Testis (tissue), 2 donors: Measurements from ENCODE around the gene SRSF11.

ENCODE experiments used
- POLR2A ChIP-seq: fragments of 450-650 bp; IDR thresholded peaks from one replicate; pipeline ENCODE4 v1.6.1; 2017; ENCODE audit warnings: antibody characterized with exemption, mild to moderate bottlenecking, moderate library complexity
- TF ChIP-seq, protein P1 (sequence below), 3 experiments: fragments of 450-650 bp in 2 of 3; fragments of 200-600 bp in 1 of 3; sonication (generic) in 1 of 3; IDR thresholded peaks; one replicate each; pipeline ENCODE4 v1.5.1; 2016 to 2019; ENCODE audit warnings: antibody characterized with exemption in 3 of 3, mild to moderate bottlenecking in 2 of 3, moderate library complexity in 1 of 3

DNA sequence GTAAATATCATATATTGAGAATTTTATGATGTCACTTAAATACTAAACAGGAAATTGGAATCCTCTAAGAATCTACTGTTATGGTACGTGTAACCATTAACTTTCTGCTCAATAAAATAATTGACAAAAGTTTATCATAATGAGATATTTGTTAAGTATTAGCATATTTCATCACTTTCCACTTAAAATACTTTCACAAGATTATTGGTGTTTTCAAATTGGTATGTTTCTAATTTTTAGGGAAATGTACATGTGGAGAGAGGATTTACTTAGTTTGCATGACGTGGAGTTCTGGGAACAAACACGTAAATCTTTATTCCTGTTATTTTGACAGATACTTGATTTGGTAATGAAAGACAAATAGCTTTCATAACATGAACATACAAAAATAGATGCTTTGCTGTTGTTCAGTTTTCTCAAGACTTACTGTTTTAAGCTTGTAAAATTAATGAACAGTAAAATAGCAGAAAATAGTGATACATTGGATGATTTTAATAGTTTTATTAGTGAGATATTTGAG, 1.6 kb downstream of the SRSF11 start:
- TF ChIP-seq, protein P1, sequence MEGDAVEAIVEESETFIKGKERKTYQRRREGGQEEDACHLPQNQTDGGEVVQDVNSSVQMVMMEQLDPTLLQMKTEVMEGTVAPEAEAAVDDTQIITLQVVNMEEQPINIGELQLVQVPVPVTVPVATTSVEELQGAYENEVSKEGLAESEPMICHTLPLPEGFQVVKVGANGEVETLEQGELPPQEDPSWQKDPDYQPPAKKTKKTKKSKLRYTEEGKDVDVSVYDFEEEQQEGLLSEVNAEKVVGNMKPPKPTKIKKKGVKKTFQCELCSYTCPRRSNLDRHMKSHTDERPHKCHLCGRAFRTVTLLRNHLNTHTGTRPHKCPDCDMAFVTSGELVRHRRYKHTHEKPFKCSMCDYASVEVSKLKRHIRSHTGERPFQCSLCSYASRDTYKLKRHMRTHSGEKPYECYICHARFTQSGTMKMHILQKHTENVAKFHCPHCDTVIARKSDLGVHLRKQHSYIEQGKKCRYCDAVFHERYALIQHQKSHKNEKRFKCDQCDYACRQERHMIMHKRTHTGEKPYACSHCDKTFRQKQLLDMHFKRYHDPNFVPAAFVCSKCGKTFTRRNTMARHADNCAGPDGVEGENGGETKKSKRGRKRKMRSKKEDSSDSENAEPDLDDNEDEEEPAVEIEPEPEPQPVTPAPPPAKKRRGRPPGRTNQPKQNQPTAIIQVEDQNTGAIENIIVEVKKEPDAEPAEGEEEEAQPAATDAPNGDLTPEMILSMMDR (IDR thresholded peaks at IDR 0.05), result no peak
- no peak for TF ChIP-seq POLR2A
